IMR-90 (cell line): ENCODE data around the gene GEMIN2. TPM values are rescaled to one million over a fixed set of nuclear protein-coding genes. Genes with fewer than 3 reads are reported as not detected.

Experiments
- ATAC-seq: fragments of 200-7000 bp; cut with Tn5 transposase; 2 replicates; pipeline ENCODE4 v1.9.1; 2020; ENCODE audit warnings: low read depth, mild to moderate bottlenecking, moderate library complexity
- BruUV-seq: library from RNA; stranded (reverse); fragments of 400-500 nt; replicated peaks from 2 replicates; lab custom pipeline; 2021; lab: Mats Ljungman, UMichigan
- CTCF ChIA-PET: fragments of 300-600 bp; formaldehyde crosslinking; extraction: SDS; loops from one replicate; lab custom pipeline; 2021; ENCODE audit warnings: antibody characterized with exemption; lab: Yijun Ruan, JAX
- POLR2A ChIA-PET: fragments of 300-600 bp; sonication (Branson Sonifier 250); formaldehyde crosslinking; loops from one replicate; lab custom pipeline; 2022; ENCODE audit warnings: antibody characterized with exemption; ENCODE audit not compliant: unreplicated experiment; lab: Charles Lee
- DNase-seq: peaks from one replicate; pipeline ENCODE4 v3.0.0; 2013
- H2AFZ ChIP-seq: replicated peaks from 2 replicates; pipeline ENCODE3; 2013; ENCODE audit warnings: low read length, mild to moderate bottlenecking; ENCODE audit not compliant: poor library complexity
- H2AK5ac ChIP-seq: 2 replicates; pipeline ENCODE4 v1.6.1; 2013; ENCODE audit warnings: low read depth, low read length, inconsistent platforms
- H2AK9ac ChIP-seq: replicated peaks from 2 replicates; pipeline ENCODE3; 2013; ENCODE audit warnings: mild to moderate bottlenecking, low read depth, low read length, moderate library complexity; ENCODE audit not compliant: poor library complexity
- H2BK120ac ChIP-seq: 2 replicates; pipeline ENCODE4 v1.6.1; 2013; ENCODE audit warnings: low read depth, low read length, inconsistent platforms
- H2BK15ac ChIP-seq: 3 replicates; pipeline ENCODE4 v1.6.1; 2013; ENCODE audit warnings: low read depth, low read length, inconsistent platforms
- H2BK20ac ChIP-seq: 2 replicates; pipeline ENCODE4 v1.6.1; 2013; ENCODE audit warnings: low read depth, mild to moderate bottlenecking, inconsistent platforms, low read length, moderate library complexity
- H2BK5ac ChIP-seq: 2 replicates; pipeline ENCODE4 v1.6.1; 2013; ENCODE audit warnings: mild to moderate bottlenecking, low read depth, low read length, inconsistent platforms; ENCODE audit not compliant: poor library complexity, severe bottlenecking
- H3K14ac ChIP-seq: replicated peaks from 2 replicates; pipeline ENCODE4 v1.6.1; 2013; ENCODE audit warnings: low read depth, low read length, inconsistent platforms
- H3K18ac ChIP-seq: 2 replicates; pipeline ENCODE4 v1.6.1; 2013; ENCODE audit warnings: low read depth, low read length, control low read depth
- H3K23ac ChIP-seq: 2 replicates; pipeline ENCODE4 v1.6.1; 2013; ENCODE audit warnings: low read depth, low read length, inconsistent platforms
- H3K27ac ChIP-seq: 2 replicates; pipeline ENCODE4 v1.5.1; 2013; ENCODE audit warnings: mild to moderate bottlenecking, control low read depth, low read length; ENCODE audit not compliant: insufficient read depth
- H3K27me3 ChIP-seq: 2 replicates; pipeline ENCODE4 v1.6.1; 2013; ENCODE audit warnings: low read length; ENCODE audit not compliant: control insufficient read depth, insufficient read depth
- H3K36me3 ChIP-seq: 2 replicates; pipeline ENCODE4 v1.6.1; 2013; ENCODE audit warnings: low read length, mixed read lengths; ENCODE audit not compliant: control insufficient read depth, insufficient read depth
- H3K4ac ChIP-seq: 2 replicates; pipeline ENCODE4 v1.6.1; 2013; ENCODE audit warnings: low read depth, low read length, inconsistent platforms
- H3K4me1 ChIP-seq: 2 replicates; pipeline ENCODE4 v1.6.1; 2013; ENCODE audit warnings: low read length, mixed read lengths; ENCODE audit not compliant: control insufficient read depth, insufficient read depth
- H3K4me2 ChIP-seq: 2 replicates; pipeline ENCODE4 v1.6.1; 2013; ENCODE audit warnings: low read depth, mild to moderate bottlenecking, control low read depth, low read length, moderate library complexity
- H3K4me3 ChIP-seq: 2 replicates; pipeline ENCODE4 v1.5.1; 2013; ENCODE audit warnings: low read depth, mild to moderate bottlenecking, control low read depth, low read length, moderate library complexity; ENCODE audit not compliant: insufficient read depth
- H3K56ac ChIP-seq: 2 replicates; pipeline ENCODE4 v1.6.1; 2013; ENCODE audit warnings: low read length, inconsistent platforms; ENCODE audit not compliant: insufficient read depth; ENCODE audit errors: extremely low read depth
- H3K79me1 ChIP-seq, 2 experiments: 2 replicates each; pipeline ENCODE4 v1.6.1; 2013; ENCODE audit warnings: low read length in 2 of 2, inconsistent platforms in 1 of 2, low read depth in 1 of 2
- H3K9ac ChIP-seq: 2 replicates; pipeline ENCODE4 v1.6.1; 2013; ENCODE audit warnings: low read depth, low read length, control low read depth
- H3K9me1 ChIP-seq: 2 replicates; pipeline ENCODE4 v1.6.1; 2013; ENCODE audit warnings: low read length, inconsistent platforms; ENCODE audit not compliant: insufficient read depth
- H3K9me3 ChIP-seq: 2 replicates; pipeline ENCODE4 v1.6.1; 2013; ENCODE audit warnings: low read length; ENCODE audit not compliant: control insufficient read depth, insufficient read depth
- H4K20me1 ChIP-seq: 2 replicates; pipeline ENCODE4 v1.6.1; 2013; ENCODE audit warnings: low read length, inconsistent platforms; ENCODE audit not compliant: insufficient read depth
- H4K5ac ChIP-seq: 2 replicates; pipeline ENCODE4 v1.6.1; 2013; ENCODE audit warnings: mild to moderate bottlenecking, low read depth, low read length, control low read depth
- H4K8ac ChIP-seq, 2 experiments: 2 replicates each; pipeline ENCODE4 v1.6.1; 2013; ENCODE audit warnings: low read depth in 2 of 2, low read length in 2 of 2, control low read depth in 1 of 2, inconsistent platforms in 1 of 2
- H4K91ac ChIP-seq: 2 replicates; pipeline ENCODE4 v1.6.1; 2013; ENCODE audit warnings: low read depth, low read length, inconsistent platforms; ENCODE audit not compliant: insufficient read depth
- BHLHE40 ChIP-seq: fragments of 150-350 bp; IDR thresholded peaks from 2 replicates; pipeline ENCODE4 v1.6.1; 2016; ENCODE audit warnings: mild to moderate bottlenecking, low read depth, low read length
- CEBPB ChIP-seq: IDR thresholded peaks from 2 replicates; pipeline ENCODE4 v1.6.1; 2012; ENCODE audit warnings: low read depth, low read length, improper control_type of control experiment
- CHD1 ChIP-seq: IDR thresholded peaks from 2 replicates; pipeline ENCODE4 v1.6.1; 2012; ENCODE audit warnings: low read depth, low read length, improper control_type of control experiment
- FOS ChIP-seq: fragments of 150-350 bp; IDR thresholded peaks from 2 replicates; pipeline ENCODE4 v1.6.1; 2016; ENCODE audit warnings: low read depth, low read length
- MAFK ChIP-seq: IDR thresholded peaks from 2 replicates; pipeline ENCODE4 v1.6.1; 2012; ENCODE audit warnings: low read depth, low read length, improper control_type of control experiment
- POLR2A ChIP-seq: IDR thresholded peaks from 2 replicates; pipeline ENCODE4 v1.6.1; 2012; ENCODE audit warnings: mild to moderate bottlenecking, low read depth, low read length
- WGBS, 2 experiments: methylation state at CpG; one replicate each; pipeline versions ENCODE4 v1.1.5 to v1.1.7; 2013; ENCODE audit warnings: missing lambda C conversion rate in 2 of 2; ENCODE audit not compliant: insufficient read length in 1 of 2; ENCODE audit errors: extremely low coverage in 2 of 2; 5-methylcytosine and 5-hydroxymethylcytosine counted together
- dilution Hi-C: fragments of 300-500 bp; cut with HindIII; formaldehyde crosslinking; loops from one replicate; pipeline ENCODE4 v1.14.3; 2018; ENCODE audit warnings: low sequenced_read_pairs; ENCODE audit not compliant: unreplicated experiment
- in situ Hi-C: fragments of 300-500 bp; cut with MboI; formaldehyde crosslinking; loops from 3 replicates; pipeline ENCODE4 v1.14.3; 2019; ENCODE audit warnings: low sequenced_read_pairs, inconsistent platforms, mixed read lengths
- intact Hi-C: fragments of 100-400 bp; cut with micrococcal nuclease; formaldehyde crosslinking; loops from 2 replicates; pipeline ENCODE4 v1.10.0; 2022
- polyA plus RNA-seq, 3 experiments: library from polyadenylated mRNA; depleted of rRNA; stranded (reverse); fragments of >200 nt; gene quantifications; 2 replicates each; pipeline ENCODE4 v1.2.3, GENCODE V29; 2012; ENCODE audit warnings: low replicate concordance in 1 of 3
- total RNA-seq: library from RNA; depleted of rRNA; stranded (reverse); fragments of >200 nt; gene quantifications from 2 replicates; pipeline ENCODE4 v1.2.3, GENCODE V29; 2012
- TF ChIP-seq, protein P1 (sequence below): fragments of 150-350 bp; IDR thresholded peaks from 2 replicates; pipeline ENCODE4 v1.6.1; 2016; ENCODE audit warnings: low read depth, mild to moderate bottlenecking, low read length, moderate library complexity, borderline replicate concordance

GEMIN2 gene
- total and polyA plus RNA-seq, 2 of the 4 experiments (the other 2 are of a cell fraction), result 10.6 to 11.2 TPM

- no peak overlapping the region for H2AFZ ChIP-seq
- H3K14ac ChIP-seq, result no peak overlapping the region
- no peak overlapping the region for H2BK120ac ChIP-seq
- no peak overlapping the region for H2BK5ac ChIP-seq
- no peak overlapping the region for H4K5ac ChIP-seq
- H3K4me2 ChIP-seq, result no peak overlapping the region
- ChIA-PET CTCF (interaction anchor here (0.6 kb wide), 1 partner anchor 607 kb away, joined by 6 read pairs; no protein-coding TSS in a partner anchor), POLR2A (no interaction called here)
- BruUV-seq, result no TSS peak
- dilution Hi-C loops, result no loop called here
- intact Hi-C loops, result no loop called here
- H3K27me3 ChIP-seq, result no peaks in the 10 kb centered on the region
- peaks cover 16 to 21% of the 10 kb centered on the region in 2 experiments for H3K79me1 ChIP-seq
- H3K56ac ChIP-seq, result no peak overlapping the region
- no peak overlapping the region for H4K91ac ChIP-seq
- no peak overlapping the region for H4K8ac ChIP-seq
- no peak overlapping the region for H2AK5ac ChIP-seq
- peaks cover 31% of the 10 kb centered on the region for H3K36me3 ChIP-seq
- no peak overlapping the region for H3K23ac ChIP-seq
- H3K4me3 ChIP-seq, result no peak overlapping the region
- no peak overlapping the region for H3K18ac ChIP-seq
- H2AK9ac ChIP-seq, result no peak overlapping the region
- in situ Hi-C loops, result no loop called here
- no peak overlapping the region for H3K27ac ChIP-seq
- no peak overlapping the region for H2BK20ac ChIP-seq
- ATAC-seq (no peak), DNase-seq (no peak)
- H4K20me1 ChIP-seq, result peaks cover 18% of the 10 kb centered on the region
- no peaks in the 10 kb centered on the region for H3K4me1 ChIP-seq
- whole genome bisulfite sequencing, 2 experiments, result 100% methylated on average over 1 of the region's 4 CpGs; no CpG with 5 or more reads in 1 of the 2 experiments
- H3K4ac ChIP-seq, result no peak overlapping the region
- no peak for TF ChIP-seq BHLHE40
- no peak for TF ChIP-seq MAFK
- TF ChIP-seq, protein P1, sequence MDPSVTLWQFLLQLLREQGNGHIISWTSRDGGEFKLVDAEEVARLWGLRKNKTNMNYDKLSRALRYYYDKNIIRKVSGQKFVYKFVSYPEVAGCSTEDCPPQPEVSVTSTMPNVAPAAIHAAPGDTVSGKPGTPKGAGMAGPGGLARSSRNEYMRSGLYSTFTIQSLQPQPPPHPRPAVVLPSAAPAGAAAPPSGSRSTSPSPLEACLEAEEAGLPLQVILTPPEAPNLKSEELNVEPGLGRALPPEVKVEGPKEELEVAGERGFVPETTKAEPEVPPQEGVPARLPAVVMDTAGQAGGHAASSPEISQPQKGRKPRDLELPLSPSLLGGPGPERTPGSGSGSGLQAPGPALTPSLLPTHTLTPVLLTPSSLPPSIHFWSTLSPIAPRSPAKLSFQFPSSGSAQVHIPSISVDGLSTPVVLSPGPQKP, result no peak
- TF ChIP-seq CEBPB, result no peak
- no peak for TF ChIP-seq CHD1
- no peak; the same call in 1 of the 2 replicates for TF ChIP-seq POLR2A
- no peak for TF ChIP-seq FOS
- H3K9ac ChIP-seq, result no peak overlapping the region
- 0 out of 2 replicates have a peak, but pooled peaks cover 3% of the 10 kb centered on the region for H3K9me1 ChIP-seq
- H3K9me3 ChIP-seq, result no peaks in the 10 kb centered on the region
- H2BK15ac ChIP-seq, result no peak overlapping the region
Measured at GRCh38 chr14:39184628-39185255, 70.6 kb downstream of the GEMIN2 start.
